ENCODE measurements around the gene ISYNA1. TPM values are rescaled to one million over a fixed set of nuclear protein-coding genes. Genes with fewer than 3 reads are reported as not detected.

Gene ISYNA1
- total RNA-seq, 1 donor from 2014 or later: 8.5 TPM

DNA sequence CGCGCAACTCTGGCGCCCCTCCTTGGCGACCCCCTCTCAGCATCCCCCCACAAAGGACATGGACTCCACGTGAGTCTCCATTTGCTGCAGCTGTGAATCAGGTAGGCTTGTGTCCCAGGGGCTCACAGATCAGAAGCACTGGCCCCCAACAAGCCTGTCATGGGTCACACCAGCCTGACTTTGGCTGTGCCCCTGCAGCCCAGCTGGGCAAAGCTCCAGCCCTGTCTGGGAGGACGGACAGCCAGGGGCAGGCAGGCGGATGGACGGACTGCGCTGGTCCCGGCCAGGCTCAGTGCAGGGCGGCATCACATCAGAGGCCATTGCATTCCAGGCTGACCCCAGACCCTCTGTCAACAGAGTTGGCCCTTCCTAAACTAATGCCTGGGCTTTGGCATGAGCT is 28.4 kb upstream of the ISYNA1 start:
- no peak for ATAC-seq

DNA sequence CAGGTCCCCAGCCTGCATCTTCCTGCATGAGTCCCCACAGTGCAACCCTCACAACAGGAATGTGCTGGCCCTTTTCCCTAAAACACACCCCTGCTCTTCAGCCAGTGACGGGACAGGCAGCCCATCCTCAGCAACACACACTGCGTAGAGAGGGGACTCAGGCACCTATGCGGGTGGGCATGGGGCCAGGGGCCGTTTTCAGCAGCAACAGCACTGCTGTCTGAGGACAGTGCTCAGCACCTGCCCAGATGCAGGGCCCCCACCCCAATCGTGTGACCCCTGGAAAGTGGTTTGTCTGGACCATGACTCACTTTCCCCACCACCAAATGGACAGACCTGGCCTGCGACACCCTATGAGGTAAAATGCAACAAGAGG is 28.0 kb upstream of the ISYNA1 start:
- ATAC-seq: no peak

DNA sequence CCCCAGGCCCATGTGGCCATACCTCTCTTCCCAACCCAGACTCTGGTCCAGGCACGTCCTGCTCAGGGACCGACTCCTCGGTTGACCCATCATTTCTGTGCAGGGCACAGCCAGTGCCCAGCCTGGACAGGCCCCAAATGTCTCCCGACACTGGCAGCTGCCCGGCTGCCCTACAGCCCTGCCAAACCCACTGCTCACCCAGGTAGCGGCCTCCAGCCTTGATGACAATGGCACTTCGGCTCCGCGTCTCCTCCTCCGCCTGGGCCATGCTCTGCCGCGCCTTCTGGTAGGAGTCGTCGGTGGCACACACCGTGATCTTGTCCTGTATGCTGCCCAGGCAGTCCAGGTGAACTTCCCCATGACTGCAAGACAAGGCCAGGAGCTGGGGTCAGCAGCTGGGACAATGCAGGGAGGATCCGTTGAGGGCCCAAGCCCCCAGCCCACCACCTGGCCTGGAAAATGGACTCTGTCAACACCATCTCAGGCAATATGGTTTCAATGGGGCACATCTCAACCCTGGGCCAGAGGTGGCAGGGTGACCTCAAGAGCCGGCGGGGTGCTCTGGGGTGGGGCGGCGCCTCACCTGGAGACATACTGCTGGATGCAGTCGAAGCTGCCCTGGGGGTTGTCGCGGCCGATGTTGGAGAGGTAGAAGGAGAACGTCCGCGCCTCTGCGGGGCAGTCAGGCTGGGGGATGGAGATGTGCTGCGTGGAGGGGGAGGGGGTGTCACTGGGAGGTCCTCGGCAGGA is 27.5 kb upstream of the ISYNA1 start:
- ATAC-seq: no peak

DNA sequence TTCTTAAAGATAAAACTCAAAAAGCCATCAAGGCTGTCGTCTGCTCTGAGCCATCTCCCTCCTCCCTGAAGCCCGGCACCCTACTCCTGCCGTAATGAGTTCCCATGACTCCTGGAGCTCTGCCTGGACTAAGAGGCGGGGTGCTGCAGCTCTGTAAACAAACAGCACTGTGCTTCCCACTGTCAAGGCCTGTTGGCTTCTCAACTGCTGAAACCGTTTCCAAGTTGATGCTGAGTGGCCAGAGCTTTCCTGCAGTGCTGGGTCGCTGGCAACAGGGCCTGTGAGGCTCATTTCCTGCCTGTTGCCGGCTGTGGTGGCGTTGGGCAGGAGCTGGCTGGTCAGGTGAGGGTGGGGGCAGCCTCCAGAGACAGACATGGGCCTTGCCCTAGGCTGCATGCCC is 26.7 kb upstream of the ISYNA1 start:
- ATAC-seq: peak; percentile 13

DNA sequence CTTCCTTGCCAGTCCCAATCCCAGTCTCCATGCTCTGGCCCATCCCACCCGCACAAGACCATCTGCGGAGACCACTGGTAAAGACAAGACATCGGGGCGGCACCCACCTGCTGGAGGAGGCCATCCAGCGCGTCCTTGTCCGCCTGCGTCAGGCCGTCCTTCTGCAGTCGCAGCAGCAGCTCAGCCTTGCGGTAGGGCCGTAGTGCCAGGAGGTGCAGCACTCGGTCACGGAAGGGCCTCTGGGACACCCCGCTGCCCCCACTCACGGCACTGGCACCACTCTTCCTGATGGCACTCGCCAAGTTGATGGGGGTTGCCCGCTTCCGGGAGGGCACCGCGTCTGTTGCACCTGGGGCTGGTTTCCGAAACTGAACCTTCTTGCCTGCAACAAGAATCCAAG is 23.5 kb upstream of the ISYNA1 start:
- ATAC-seq: no peak

DNA sequence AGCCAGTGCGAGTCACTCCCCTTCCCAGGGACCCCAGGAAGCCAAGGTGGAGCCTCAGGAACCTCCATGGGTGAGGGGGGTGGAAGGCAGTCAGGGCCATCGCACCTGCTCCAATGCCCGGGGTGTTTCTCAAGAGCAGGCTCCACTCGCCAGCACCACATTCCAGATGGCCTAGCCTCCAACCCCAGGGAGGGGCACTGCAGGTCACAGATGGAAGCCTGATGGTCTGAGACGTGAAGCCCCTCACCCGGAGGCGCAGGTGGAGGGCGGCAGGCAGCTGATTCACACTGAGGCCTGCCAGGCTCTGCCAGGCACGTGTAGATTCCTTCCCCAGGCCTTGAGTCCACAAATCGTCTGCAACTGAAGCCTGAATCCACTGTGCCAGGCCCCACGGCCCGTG is 23.0 kb upstream of the ISYNA1 start:
- ATAC-seq: no peak

DNA sequence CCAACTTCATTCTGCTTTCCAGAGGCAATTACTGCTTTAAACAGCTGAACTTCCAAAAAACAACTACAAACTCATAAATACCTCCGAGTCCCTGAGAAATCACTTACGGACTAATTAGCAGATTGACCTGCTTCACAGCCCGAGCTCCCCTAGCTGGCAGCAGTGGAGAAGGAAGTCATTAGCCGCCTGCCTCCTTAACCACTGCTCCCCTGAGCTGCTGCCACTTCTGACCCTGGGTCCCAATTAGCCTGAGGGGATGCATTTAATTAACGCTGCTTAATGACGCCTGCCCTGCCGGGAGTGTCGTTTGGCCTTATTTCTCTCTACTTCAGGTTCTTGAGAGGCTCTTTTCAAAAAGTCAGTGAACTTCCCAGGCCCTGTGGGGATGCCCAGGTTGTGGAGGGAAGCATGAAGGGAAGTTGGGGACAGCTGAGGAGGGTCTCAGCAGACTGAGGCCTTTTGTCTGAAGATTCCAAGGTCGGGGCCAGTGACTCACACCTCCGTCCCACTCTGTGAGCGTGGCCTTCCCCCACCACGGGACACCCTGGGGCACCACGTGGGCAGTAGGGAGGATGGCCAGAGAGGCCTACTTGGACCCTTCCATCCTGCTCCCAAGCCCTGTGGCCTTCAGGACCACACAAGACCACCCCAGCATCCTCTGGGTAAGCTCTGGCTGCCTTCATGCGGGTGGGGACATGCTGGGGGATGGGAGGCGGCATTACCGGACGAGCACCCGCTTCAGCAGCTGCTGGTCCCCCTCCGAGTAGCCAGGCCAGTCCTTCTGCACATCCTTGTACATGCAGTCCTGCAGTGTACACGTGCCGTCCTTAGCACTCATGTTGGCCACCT is 19.8 kb upstream of the ISYNA1 start:
- ATAC-seq: no peak

DNA sequence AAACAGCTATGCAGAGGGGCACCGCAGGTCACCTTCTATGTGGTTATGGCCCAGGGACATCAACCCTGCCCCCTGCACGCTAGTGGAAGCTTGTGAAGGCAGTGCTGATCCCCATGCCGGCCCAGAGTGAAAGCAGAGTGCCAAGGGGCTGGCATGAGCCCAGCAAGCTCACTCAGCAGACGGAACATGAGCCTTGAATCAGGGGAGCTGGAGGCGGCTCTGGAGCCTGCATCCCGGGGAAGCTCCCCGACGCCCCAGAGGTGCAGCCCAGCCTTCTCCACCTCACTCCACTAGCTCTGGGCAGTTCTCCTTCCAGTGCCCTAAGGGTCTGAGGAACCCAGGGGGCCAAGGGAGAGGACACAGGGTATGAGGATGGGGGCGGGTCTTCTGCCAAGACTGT is 19.0 kb upstream of the ISYNA1 start:
- no peak for ATAC-seq

DNA sequence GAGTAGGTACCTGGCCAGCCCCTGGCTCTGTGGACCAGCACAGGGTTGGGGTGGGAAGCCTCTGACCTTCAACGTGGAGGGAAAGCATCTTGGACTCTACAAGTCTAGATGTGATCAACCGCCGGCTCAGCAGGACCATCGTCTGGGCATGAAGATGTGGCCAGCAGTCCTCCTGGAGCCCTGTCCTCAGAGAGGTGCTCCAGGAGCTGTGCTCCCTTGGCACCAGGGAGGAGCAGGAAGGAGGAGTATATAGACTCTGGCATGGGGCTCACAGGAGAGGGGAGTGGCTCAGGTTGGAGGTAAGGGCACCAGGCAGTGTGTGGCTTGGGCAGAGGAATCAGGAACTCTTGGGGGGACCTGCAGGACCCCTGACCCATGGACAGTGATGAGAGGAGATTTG is 18.3 kb upstream of the ISYNA1 start:
- ATAC-seq: no peak

DNA sequence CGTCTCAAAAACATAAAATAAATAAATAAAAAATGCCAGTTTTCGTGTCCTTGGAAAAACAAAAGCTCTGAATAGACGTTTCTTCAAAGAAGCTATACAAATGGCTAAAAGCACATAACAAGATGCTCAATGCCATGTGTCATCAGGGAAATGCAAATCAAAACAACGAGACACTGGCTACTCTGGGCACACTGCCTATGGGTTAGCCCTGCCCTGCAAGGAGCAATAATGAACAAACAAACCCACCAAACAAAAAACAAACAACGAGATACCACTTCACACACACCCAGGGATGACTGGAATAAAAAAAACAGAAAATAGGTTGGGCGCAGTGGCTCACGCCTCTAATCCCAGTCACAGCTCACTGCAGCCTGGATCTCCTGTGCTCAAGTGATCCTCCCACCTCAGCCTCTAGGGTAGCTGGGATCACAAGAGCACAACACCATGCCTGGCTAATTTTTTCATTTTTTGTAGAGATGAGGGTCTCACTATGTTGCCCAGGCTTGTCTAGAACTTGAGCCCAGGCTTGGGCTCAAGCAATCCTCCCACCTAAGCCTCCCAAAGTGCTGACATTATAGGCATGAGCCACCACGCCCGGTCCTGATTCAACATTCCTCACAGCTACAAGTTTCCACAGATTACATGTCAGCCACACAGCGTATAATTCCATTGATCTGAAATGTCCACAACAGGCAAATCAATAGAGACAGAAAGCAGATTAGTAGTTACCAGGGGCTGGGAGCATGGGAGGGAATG is 15.5 kb upstream of the ISYNA1 start:
- ATAC-seq: no peak

DNA sequence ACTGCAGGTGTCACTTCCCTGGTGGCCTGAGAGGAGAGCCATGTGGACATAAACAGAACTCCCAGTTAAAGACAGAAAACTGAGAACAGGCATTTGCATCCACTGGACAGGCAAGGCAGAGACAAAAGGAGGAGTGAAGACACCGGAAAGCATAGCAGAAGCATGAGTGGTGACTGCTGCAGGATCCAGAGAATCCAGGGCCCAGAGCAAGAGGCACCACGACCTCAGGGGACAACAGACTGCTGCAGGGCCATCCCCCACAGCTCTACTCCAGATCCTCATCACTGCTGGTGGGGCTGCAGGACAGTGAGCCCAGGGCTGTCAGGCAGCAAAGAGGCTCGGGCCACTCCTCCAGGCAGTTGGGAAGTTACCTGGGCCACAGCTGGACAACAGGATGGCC is 14.5 kb upstream of the ISYNA1 start:
- no peak for ATAC-seq

DNA sequence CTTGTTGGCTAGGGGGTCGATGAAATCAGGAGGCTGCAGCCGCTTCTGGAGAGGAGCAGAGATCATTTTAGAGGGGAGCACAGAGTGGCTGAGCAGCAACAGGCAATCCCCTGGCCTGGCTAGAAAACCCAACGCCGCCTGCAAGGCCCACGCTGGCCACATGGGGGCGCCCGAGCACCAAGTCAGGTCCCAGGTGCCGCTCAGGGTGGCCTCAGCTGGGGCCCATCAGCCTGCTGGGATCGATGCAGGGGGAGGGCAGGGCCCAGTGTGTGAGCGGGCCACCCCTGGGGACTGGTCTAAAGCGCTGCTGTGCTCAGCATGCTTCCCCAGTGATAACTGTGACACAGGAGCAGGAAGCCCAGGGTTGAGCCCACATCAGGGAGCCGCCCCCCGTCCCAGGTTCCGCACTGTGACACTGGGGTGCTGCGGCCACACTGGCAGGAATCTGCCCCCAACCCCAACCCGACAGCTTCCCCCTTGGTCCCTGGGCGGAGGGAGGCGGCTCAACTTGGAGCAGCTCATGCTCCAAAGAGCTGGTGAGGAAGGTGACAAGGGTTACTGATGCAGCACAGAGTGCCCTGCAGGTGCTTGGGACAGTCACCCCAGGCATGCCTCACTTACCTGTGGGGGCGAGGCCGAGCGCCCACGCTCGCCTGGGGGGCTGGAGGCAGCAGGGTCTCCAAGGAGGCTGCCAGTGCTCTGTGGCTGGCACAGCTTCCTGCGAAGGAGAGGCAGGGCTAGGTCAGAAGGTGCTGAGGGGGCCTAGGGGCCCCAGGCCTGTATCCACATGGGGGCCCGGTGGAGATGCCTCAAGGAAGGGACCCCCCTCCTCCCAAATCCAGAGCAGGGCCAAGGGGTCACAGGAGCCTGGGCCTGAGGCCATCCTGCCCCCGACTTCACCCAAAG is 13.3 kb upstream of the ISYNA1 start:
- ATAC-seq: peak; percentile 80

DNA sequence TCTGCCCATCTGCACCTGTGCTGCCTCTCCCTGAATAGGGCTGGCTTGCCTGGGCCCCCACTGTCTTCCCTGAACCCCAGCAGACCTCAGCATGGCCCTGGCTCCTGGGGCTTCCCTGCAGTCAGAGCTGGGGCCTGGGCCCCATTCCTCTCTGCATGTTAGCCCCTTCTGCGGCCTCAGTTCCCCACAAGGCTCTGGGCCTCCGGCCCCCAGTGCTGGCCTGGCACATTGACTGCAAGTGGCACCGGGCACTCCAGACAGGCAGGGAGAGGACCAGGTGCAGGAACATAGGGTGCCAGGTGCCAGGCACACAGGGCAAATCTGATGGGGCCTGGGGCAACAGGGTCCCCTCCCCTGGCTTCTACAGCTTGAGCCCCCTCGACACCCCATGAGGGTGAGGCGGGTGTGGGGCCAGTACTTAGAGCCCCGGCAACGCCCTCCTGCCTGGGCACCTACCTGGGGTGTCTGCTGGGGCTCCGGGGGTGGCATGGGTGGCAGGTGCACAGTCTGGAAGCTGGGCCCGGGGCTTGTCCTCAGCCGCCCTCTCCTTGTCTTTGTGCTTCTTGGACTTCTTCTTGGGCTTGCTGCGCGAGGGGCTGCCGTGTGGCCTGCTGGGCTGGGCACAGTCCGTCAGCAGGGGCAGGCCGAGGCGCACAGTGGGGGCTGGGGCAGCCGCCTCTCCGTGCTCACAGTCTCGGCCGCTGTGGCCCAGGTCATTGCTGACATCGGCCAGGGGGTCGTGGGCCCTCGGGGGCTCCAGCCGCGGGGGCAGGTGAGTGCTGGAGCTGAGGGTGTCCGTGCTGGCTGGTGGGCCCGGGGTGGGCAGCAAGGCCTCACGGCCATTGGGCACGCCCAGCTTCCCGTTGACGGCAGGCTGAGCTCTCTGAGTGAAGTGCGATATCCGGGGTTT is 12.3 kb upstream of the ISYNA1 start:
- ATAC-seq: peak; percentile 3

DNA sequence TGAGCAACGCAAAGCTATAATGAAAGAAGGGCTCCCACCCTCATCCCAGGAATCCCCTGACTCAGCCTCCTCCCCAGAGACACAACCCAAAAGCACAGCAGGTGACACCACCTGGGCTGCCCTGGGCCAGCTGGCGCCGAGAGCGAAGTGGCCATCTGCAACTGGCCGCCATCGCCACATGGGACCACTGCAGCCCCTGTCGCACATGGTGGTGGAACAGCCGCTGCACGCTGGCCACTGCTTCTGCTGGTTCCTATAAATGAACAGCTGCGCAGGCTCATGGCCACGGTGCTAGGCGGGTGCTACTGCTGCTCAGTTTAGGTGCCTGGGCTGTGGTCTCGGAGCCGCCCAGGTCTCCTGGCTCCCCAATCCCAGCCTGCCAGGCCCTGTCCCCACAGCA is 11.6 kb upstream of the ISYNA1 start:
- no peak for ATAC-seq

DNA sequence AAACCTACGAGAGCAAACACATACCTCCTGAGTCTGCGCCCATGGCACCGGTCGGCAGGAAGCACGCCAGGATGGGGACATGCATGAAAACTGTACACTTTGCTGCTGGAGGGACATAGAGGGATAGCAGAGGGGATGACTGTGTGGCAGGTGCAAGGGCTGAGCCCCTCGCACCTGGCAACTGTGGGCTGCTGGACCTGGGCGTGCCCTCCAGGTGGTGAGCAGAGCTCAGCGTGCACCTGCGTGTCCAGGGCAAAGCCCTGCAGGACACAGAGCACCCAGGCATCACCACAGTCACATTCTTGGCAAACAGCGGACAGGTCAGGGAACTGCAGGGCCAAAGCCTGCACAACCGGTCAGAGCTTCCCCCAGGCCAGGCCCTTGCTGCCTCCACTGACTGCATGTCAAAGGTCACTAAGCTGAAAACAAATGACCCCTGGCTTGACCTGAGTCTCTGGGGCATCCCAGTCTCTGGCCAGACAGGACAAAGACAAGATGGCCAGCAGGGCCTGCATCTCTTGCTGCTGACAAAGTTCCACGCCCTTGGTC is 9.0 kb upstream of the ISYNA1 start:
- no peak for ATAC-seq

DNA sequence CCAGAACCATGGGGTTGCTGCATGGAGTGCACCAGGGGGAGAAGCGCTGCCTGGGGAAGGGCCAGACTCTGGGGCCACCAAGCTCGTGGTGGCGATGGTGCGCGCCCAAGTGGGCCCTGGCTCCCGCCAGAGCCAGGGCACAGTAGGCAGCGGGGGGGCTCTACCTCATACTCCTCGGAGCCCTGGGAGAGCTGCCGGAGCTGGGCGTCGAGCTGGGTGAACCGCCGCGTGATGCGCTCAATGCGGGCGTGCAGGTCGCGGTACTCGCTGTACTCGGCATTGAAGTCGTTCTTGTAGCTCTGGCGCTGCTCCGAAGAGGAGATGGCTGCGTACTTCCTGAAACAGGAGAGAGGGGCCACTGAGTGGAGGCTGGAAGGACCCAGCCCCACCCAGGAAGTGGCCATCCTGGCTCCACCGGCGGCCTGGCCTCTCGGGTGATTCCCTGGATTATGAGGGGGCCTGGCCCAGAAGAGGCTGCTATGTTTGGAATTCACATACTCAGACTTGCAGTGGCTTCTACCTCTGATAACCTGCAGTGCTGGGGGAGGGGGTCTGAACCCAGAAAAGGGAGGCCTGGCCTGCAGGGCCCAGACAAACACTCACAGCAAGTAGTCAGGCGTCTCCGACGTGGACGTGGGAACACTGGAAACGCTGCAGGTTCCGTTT is 8.3 kb upstream of the ISYNA1 start:
- no peak for ATAC-seq

DNA sequence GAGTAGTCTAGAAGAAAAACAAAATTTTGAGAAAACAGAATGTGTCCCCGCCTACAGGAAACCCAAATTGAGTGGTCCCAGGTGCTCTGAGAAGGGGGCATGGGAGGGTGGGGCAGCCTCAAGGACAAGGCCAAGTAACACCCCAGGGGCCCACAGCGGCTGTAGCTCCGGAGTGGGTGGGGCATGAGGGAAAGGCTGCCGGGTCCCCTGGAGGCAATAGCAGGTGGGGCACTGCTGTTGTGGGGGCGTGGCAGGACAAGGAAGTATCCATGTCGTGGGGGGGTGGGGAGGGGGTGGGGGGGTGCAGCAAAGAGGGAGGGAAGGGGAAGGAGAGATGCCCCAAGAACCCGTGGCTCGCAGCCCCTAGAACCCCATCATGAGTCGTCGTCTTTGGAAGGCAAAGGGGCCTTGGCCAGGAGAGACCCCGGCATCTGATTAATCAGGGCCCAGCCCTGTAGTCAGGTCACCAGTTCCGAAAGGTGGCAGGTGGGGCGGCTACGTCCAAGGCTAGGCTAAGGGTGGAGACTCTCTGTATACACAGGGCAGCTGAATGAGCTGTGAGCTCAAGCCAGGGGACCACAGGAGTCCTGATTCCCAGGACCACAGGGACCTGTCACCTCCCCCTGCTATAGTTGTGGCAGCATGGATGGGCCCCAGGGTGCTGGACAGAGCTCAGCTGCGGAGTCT is 7.5 kb upstream of the ISYNA1 start:
- ATAC-seq: no peak

DNA sequence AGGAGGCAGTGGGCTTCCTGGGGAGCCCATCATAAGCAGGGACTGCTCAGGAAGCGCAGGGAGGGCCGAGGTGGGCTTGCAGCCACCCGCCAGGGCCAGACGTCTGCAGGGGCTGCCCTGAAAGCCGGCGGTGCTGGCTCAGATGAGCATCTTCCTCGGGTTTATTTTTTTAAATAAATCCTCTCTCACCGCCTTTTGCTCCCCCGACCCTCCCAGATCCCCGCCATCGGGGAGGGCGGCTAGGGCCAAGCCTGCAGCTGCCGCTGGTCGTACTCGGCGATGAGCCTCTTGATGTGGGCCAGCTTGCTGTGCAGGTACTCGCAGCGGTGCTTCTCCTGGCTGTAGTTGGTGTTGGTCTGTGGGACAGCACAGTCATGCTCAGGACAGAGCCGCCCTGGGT is 6.6 kb upstream of the ISYNA1 start:
- no peak for ATAC-seq

DNA sequence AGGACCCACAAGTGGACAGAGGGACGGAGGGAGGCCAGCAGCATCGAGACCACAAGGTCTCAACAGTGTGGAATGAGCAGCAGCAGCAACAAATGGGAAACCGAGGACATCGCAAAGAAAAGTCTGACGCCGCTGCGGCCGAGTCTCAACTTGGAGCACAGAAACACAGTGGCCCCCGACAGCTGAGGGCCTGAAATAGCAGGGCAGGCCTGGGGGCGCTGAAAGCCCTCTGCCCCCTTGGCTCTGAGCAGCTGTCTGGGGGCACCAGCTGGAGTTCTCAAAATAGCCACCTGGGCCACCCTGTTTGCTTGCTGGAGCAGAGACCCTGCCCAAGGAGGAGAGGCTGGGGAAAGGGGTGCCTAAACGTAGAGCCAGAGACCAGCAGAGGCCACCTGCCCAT is 5.9 kb upstream of the ISYNA1 start:
- ATAC-seq: no peak

DNA sequence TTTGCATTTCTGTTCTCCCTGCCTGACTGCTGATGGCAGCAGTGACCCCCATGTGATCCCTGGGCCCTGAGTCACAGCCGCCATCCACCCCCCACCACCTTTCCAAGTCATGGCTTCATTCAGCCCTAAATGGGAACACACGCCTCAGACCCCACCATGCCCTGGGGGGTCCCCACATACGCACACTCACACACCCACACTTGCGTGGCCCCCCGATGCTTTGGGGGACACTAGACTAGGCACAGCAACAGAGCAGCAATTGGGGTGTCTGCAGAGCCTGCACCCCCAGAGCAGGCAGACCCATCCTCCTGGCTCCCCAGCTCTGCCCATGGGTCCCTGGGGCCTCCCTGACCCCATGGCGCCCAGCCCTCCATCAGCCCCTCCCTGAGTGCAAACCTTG is 5.5 kb upstream of the ISYNA1 start:
- ATAC-seq: no peak

All from esophagus mucosa (tissue), 1 donor.